ENCODE measurements around the gene SLC35B2. TPM values are rescaled to one million over a fixed set of nuclear protein-coding genes. Genes with fewer than 3 reads are reported as not detected.

Gene SLC35B2
- total and polyA plus RNA-seq, 4 donors: 18.9 to 27.0 (median 21.1) TPM

GRCh38 chr6:44297063-44298038, 40.0 kb upstream of the SLC35B2 start:
- DNase-seq (ENCODE audit: low spot score): no peak
- Histone ChIP-seq H3K4me1 (ENCODE audit: control insufficient read depth in 4 of 4, insufficient read depth in 4 of 4, low read length in 3 of 4) (peaks cover 7 to 13% (median 11%) of the 10 kb centered on the region in 4 donors), H3K9me3 (ENCODE audit: control insufficient read depth in 4 of 4, low read length in 3 of 4) (no peaks in the 10 kb centered on the region), H3K4me3 (ENCODE audit: low read depth in 1 of 3, low read length in 3 of 3) (peak overlapping the region in 2 of 3 donors; percentile 30 to 51), H3K27me3 (ENCODE audit: control insufficient read depth in 4 of 4, insufficient read depth in 4 of 4, low read length in 3 of 4) (peaks cover 0 to 12% (median 4%) of the 10 kb centered on the region in 4 donors), H3K9ac (ENCODE audit: low read depth in 1 of 2, low read length in 2 of 2) (no peak overlapping the region), H3K27ac (ENCODE audit: low read depth in 1 of 2, low read length in 2 of 2) (no peak overlapping the region), H3K36me3 (ENCODE audit: control insufficient read depth in 4 of 4, insufficient read depth in 3 of 4, low read depth in 1 of 4, low read length in 3 of 4) (peaks cover 0 to 23% (median 11%) of the 10 kb centered on the region in 4 donors)
- TF ChIP-seq SP1 (IDR thresholded peaks at IDR 0.05): no peak
- no peak for TF ChIP-seq GABPA (IDR thresholded peaks at IDR 0.05 in 1 of 2, conservative IDR thresholded peaks at IDR 0.05 in 1 of 2)
- TF ChIP-seq, protein P1, sequence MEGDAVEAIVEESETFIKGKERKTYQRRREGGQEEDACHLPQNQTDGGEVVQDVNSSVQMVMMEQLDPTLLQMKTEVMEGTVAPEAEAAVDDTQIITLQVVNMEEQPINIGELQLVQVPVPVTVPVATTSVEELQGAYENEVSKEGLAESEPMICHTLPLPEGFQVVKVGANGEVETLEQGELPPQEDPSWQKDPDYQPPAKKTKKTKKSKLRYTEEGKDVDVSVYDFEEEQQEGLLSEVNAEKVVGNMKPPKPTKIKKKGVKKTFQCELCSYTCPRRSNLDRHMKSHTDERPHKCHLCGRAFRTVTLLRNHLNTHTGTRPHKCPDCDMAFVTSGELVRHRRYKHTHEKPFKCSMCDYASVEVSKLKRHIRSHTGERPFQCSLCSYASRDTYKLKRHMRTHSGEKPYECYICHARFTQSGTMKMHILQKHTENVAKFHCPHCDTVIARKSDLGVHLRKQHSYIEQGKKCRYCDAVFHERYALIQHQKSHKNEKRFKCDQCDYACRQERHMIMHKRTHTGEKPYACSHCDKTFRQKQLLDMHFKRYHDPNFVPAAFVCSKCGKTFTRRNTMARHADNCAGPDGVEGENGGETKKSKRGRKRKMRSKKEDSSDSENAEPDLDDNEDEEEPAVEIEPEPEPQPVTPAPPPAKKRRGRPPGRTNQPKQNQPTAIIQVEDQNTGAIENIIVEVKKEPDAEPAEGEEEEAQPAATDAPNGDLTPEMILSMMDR (IDR thresholded peaks at IDR 0.05; ENCODE audit: low read depth, low read length, missing input control): no peak
- no peak for TF ChIP-seq EGR1 (IDR thresholded peaks at IDR 0.05; ENCODE audit: low read depth in 2 of 2)
- TF ChIP-seq FOXA2 (IDR thresholded peaks at IDR 0.05): no peak
- no peak for TF ChIP-seq RAD21 (IDR thresholded peaks at IDR 0.05)
- TF ChIP-seq REST (IDR thresholded peaks at IDR 0.05): no peak
- no peak for TF ChIP-seq MAX (IDR thresholded peaks at IDR 0.05)
- no peak for TF ChIP-seq FOXA1 (IDR thresholded peaks at IDR 0.05)
- TF ChIP-seq NR2F2 (IDR thresholded peaks at IDR 0.05): no peak
- WGBS: 1% methylated on average over 86 of the region's 86 CpGs

- H3K9me3 ChIP-seq (ENCODE audit: control insufficient read depth in 4 of 4, low read length in 3 of 4): no peaks in the 10 kb centered on the region
- peaks cover 0 to 16% (median 8%) of the 10 kb centered on the region in 4 donors for H3K27me3 ChIP-seq (ENCODE audit: control insufficient read depth in 4 of 4, insufficient read depth in 4 of 4, low read length in 3 of 4)
- H3K36me3 ChIP-seq (ENCODE audit: control insufficient read depth in 4 of 4, insufficient read depth in 3 of 4, low read depth in 1 of 4, low read length in 3 of 4): peaks cover 0 to under 1% (median under 1%) of the 10 kb centered on the region in 4 donors
- DNase-seq (ENCODE audit: low spot score): no peak
- peaks cover 7 to 13% (median 11%) of the 10 kb centered on the region in 4 donors for H3K4me1 ChIP-seq (ENCODE audit: control insufficient read depth in 4 of 4, insufficient read depth in 4 of 4, low read length in 3 of 4)
- H3K27ac ChIP-seq (ENCODE audit: low read depth in 1 of 2, low read length in 2 of 2): no peak overlapping the region
- WGBS: 66% methylated on average over 7 of the region's 7 CpGs
- no peak overlapping the region for H3K4me3 ChIP-seq (ENCODE audit: low read depth in 1 of 3, low read length in 3 of 3)
- TF ChIP-seq HNF4G (IDR thresholded peaks at IDR 0.05) (no peak), FOXA2 (IDR thresholded peaks at IDR 0.05) (no peak)
- TF ChIP-seq, protein P2, sequence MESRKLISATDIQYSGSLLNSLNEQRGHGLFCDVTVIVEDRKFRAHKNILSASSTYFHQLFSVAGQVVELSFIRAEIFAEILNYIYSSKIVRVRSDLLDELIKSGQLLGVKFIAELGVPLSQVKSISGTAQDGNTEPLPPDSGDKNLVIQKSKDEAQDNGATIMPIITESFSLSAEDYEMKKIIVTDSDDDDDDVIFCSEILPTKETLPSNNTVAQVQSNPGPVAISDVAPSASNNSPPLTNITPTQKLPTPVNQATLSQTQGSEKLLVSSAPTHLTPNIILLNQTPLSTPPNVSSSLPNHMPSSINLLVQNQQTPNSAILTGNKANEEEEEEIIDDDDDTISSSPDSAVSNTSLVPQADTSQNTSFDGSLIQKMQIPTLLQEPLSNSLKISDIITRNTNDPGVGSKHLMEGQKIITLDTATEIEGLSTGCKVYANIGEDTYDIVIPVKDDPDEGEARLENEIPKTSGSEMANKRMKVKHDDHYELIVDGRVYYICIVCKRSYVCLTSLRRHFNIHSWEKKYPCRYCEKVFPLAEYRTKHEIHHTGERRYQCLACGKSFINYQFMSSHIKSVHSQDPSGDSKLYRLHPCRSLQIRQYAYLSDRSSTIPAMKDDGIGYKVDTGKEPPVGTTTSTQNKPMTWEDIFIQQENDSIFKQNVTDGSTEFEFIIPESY (IDR thresholded peaks at IDR 0.05): no peak
- TF ChIP-seq, protein P1 (IDR thresholded peaks at IDR 0.05; ENCODE audit: low read depth, low read length, missing input control): no peak
- H3K9ac ChIP-seq (ENCODE audit: low read depth in 1 of 2, low read length in 2 of 2): no peak overlapping the region
Measured at GRCh38 chr6:44294832-44295791, 37.8 kb upstream of the SLC35B2 start.
